GM18519 (cell line): Measurements from ENCODE around the gene TRIM66.

Source experiments
- ATAC-seq: cut with Tn5 transposase; IDR thresholded peaks from one replicate; pipeline ENCODE4 v1.9.1; 2021; ENCODE audit warnings: mild to moderate bottlenecking, moderate library complexity; ENCODE audit not compliant: unreplicated experiment, low FRiP score

TRIM66 gene

GRCh38 chr11:8717544-8717875, 35.0 kb upstream of the TRIM66 start:
- no peak for ATAC-seq

DNA sequence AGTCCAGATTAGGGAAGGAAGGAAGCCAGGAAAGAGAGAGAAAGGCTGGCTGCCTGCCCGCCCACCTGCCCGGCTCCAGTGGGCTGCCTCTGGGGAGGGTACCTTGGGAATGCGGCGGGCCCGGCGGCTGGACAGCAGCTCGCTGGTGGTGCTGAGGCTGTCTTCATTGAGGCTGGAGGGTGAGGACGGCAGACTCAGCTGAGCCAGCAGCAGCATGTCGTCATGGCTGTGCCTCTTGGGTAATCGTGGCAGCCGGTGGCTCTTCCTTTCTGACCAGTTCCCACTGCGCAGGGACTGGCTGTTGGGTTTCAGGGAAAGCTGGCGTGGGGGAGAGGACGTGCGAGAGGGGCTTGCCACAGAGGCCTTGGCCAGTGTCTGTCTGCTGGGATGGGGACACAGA, 33.0 kb upstream of the TRIM66 start:
- no peak for ATAC-seq

DNA sequence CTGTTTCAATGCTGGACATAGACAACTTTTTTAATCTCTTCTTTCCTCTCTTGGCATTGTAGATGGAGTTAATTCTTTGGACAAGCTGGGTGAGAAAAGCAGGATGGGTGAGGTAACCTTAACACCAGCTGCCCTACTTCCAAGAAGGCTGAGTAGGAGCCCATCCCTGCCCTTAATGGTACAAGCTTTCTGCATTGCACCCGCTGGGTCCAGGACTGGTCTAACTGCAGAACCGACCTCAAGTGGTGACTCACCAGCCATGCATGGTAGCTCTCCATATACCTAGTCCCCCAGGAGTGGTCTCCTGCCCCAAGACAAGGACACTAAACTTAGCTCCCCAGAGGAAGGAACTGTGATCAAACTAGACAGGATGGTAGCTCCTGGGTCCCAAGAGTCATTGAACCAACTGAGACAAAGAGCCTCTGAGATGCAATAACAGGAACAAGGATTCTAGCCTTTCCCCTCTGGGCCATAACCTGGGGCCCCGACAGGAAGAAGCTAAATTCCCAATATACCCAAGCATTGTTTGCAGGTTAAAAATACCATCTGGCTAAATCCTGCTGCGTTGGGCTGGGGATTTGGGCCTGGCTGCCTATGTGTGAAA, 32.3 kb upstream of the TRIM66 start:
- no peak for ATAC-seq

DNA sequence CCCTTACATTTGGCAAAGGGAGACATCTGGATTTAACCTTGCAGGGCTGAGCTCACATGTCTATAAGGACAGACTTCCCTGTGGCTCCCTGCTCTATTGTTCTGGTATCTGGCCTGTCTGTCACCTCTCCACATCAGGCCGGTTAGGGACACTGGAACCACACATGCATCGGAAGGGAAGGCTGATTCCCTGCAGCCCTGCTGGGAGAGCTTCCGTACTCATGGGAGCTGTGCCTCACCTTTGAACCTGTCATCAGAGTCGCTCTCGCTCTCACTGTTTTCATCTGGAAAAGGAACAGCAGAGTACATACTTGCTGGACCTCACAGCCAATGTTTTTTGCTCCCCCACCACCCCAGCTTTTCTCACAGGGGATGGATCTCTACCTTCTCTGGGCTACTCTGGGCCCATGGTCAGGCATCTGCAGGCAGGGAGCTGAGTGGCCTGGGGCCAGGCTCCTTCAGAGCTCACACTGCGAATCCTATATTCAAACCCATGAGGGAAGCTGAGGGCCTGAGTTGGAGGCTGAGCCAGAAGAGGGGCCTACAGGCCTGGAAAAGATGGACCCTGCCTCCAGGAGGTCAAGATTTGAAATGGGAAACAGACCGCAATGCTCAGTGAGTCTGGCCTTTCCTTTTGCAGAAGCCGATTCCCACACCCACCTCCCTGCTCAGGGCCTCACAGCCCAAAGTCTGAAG, 31.4 kb upstream of the TRIM66 start:
- no peak for ATAC-seq

- no peak for ATAC-seq
These were observed 30.0 kb upstream of the TRIM66 start for GRCh38 chr11:8712506-8712905.

GRCh38 chr11:8711895-8712442, 29.5 kb upstream of the TRIM66 start:
- ATAC-seq = no peak

GRCh38 chr11:8709777-8710176, 27.3 kb upstream of the TRIM66 start:
- no peak for ATAC-seq

DNA sequence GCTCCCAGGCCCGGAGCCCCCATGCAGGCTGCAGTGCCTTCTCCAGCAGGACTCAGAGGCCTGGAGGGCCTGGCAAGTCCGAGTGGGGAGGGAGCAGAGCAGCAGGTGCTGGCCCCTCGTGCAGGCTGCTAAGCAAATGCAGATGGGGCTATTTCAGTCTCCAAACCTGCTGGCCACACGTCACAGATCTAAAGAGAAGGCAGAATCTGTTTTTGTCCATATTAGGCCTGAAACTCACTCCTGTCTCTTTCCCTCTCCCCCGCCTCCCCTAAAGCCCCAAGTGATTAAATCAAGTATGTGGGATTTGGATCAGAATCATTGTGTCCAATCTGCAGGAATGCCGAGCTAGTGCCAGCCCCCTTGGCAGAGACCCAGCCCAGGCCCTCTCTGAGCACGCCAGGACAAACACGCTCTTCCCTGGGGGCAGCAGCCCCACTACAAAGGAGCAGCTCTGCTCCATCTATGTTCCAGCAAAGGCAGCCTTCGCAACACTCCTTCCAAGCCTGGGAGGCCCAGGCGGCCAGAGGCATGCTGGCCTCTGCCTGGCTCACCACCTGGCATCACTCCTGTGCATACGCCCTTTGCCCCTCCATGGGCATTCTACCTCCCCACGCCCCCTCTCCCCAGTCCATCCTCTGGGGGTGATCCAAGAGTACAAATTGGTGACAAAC, 26.7 kb upstream of the TRIM66 start:
- no peak for ATAC-seq

DNA sequence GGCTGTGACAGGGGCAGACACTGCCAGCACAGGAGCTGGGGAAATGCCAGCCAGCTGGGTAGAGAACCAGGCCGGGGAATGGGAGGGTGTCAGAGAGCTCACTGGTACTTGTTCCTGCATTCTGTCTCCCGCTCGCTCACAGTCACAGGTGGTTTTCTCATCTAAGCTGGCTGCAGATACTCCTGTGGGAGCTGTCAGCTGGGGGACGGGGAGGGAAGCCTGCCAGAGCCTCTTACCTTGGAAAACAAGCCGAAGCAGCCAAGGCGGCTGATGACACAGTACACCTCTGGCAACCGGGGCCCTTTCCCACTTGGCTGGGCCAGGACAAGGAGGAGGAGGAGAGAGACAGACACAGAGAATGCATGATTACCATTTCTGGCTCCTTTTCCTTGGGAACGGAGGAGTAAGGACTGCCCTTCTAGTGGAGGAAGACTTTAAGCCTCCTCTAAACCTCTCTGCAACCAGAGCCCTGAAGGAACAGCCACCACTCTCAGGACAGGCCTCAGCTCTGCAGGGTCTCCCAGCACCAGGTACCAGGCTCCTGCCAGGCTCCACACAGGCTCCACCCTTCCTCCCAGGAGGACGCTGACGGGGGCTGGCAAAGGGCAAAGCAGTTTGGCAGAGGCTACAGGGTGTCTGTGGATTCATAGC, 25.2 kb upstream of the TRIM66 start:
- ATAC-seq = no peak

DNA sequence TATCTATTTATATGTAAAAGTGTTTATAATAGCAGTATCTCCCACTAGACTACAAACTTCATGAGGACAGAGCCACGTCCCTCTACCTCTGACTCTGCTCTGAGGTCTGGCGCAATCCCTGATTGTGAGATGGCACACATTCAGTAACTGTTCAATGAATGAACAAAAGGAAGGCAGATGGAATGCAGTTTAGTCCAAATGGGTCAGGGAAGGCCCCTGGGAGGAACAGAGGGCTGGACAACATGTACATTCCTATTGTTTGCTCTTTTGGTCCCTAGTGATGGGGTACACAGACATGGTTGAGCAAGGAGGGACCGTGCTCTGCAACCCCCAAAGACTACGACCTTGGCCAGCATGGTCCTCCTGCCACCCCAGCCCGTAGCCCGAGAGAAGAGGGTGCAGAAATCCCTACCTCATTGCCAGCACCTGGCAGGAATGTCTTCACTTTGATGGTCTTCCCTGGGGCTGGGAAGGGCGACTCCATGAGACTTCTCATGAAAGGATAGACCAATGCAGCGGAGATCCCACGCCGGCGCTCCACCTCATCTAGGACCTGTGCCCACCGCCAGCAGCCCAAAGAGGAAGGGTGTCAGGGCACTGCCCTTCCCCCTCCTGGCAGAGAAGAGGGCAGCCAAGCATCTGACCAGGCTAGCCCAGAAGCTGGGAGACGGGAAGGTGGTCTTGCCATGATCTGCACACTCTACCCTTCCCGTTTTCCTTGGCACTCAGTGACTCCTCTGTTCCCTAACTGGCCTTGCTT, 24.4 kb upstream of the TRIM66 start:
- ATAC-seq = no peak

- ATAC-seq = no peak
These were observed 22.7 kb upstream of the TRIM66 start for GRCh38 chr11:8705146-8705545.

DNA sequence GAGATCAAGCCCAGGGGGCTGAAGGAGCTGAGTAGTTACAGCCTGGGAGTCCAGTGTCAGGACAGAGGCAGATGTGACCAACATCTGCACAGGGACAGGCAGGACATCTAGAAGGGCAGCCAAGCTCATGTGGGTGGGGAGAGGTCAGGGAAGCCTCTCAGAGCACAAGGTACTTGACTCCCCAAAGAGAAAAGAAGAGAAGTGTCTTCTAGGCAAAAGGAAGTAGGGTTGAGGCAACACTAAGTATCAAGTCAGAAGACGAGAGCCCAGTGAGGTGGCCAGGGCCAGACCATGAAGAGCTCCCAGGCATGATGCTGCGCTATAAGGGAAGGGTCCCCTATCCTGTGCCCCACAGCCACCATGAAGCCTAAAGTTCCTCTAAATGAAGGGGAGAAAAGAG, 21.7 kb upstream of the TRIM66 start:
- ATAC-seq = no peak

DNA sequence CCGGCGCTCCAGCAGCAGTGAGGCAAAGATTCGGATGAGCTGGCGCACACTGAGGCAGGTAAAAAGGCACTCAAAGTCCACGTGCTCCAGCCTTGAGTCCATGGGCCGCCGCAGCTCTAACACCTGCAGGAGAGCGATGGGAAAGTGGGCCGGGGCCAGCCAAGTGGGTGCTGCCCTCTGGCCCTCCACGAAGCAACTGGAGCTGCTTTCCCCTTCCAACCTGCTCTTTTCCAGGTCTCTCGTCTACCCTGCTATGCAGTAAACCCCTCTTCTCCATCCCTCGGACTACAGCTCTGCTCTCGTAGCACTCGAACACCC, 20.1 kb upstream of the TRIM66 start:
- ATAC-seq = no peak

GRCh38 chr11:8701891-8702597, 19.6 kb upstream of the TRIM66 start:
- ATAC-seq = no peak

DNA sequence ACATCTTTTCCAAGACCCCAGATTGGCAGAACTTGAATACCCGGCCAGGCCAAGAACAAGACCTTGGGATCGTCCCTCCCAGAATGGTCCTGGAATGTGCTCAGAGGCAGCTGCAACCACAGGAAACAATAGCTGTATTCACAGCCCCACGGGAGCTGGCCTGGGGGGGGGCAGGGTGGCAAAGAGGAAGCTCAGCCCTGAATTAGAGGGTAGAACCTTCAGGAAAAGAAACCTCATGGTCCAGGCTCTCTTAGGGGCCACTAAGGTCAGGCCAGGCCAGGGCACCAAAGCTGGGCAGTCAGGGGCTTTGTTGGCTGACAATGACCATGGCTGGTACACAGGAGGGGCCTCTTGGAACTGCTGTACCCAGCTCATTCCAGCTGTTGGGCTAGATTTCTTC, 17.4 kb upstream of the TRIM66 start:
- no peak for ATAC-seq

DNA sequence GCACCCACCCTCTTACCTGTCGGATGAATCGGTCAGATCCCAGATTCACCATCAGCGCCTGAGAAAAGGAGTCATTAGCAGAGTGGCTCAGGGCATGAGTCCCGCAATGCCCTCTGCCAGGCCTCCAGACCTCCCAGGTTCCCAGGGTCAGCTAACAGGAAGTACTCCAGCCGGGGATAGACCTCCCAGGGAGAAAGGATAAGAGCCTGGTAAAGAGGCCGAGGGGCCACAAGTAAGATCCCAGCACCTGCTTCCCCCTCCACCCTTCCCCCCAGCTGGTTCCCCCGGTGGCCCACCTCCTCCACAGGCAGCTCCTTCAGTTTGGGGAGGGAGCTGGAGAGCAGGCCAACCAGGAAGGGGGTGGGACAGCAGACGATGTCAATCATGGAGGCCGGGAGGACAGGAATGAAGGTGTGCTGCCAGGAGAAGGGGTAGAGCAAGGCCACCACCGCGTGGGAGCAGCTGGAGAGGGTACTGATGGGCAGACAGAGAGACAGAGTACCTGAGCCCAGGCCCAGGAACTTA, 16.5 kb upstream of the TRIM66 start:
- ATAC-seq = no peak

DNA sequence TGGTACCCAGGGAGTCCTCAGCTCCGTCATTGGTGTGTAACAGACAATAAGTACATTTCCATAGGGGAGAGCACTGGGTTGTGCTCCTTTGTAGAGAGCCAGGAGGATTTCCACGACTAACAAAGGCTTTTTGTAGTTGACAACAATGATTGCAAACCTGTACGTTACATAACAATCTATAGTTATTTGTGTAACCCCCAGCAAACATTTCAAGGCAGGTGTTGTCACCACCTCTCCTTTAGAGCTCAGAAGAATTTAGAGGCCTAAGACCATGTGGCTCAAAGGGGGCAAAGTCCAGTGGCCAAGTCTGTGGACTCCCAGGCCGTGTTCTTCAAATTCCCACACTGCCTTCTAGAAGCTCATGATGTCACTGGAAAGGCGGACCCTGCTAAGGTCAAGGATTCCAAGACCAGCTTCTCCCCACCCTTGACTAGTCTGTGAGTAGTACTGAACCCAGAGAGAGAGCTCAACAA, 15.9 kb upstream of the TRIM66 start:
- ATAC-seq = no peak

DNA sequence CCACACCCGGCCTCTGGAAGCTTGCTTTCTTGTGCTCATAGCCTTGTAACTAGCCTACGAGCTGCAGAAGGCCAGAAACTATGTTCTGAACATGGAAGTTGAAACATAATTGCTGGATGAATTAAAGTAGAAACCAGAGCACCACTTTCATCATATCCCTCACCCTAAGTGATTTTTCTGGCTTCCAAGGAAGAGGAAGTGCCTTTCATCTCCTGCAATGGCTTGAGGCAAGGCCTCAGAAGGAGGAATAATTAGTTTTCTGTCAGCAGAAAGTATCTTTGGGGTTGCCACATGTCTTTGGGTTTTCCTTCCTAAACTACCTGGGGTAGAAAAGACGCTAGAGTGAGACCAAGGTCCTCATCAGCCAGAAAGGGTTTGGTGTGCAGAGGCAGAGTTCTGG, 14.6 kb upstream of the TRIM66 start:
- ATAC-seq = no peak

GRCh38 chr11:8694137-8694536, 11.7 kb upstream of the TRIM66 start:
- no peak for ATAC-seq

DNA sequence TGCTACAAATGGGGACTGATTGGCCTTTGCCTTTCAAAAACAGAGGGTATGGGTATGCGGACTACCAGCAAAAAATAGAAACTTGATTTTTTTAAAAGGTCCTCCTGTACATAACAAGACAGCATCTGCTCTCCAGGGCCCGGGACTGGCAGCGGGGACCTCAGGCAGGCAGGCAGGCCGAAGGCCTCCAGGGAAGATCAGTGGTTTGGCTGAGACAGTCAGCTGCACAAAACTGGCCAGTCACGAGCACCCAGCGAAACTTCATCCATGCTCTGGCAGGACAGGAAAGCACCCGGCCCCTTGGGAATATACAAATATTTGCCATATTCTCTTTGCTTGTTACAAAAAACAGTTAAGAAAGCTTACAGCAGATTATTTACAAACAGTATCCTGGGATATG, 11.1 kb upstream of the TRIM66 start:
- ATAC-seq = no peak
